ENCODE results near the gene GASK1A. TPM values are rescaled to one million over a fixed set of nuclear protein-coding genes. Genes with fewer than 3 reads are reported as not detected.

The GASK1A gene
- total and polyA plus RNA-seq, 10 of the 15 experiments (the other 5 are each of a cell fraction or from before 2014, with no cell fraction given): 0.18 TPM; not detected in 9

DNA sequence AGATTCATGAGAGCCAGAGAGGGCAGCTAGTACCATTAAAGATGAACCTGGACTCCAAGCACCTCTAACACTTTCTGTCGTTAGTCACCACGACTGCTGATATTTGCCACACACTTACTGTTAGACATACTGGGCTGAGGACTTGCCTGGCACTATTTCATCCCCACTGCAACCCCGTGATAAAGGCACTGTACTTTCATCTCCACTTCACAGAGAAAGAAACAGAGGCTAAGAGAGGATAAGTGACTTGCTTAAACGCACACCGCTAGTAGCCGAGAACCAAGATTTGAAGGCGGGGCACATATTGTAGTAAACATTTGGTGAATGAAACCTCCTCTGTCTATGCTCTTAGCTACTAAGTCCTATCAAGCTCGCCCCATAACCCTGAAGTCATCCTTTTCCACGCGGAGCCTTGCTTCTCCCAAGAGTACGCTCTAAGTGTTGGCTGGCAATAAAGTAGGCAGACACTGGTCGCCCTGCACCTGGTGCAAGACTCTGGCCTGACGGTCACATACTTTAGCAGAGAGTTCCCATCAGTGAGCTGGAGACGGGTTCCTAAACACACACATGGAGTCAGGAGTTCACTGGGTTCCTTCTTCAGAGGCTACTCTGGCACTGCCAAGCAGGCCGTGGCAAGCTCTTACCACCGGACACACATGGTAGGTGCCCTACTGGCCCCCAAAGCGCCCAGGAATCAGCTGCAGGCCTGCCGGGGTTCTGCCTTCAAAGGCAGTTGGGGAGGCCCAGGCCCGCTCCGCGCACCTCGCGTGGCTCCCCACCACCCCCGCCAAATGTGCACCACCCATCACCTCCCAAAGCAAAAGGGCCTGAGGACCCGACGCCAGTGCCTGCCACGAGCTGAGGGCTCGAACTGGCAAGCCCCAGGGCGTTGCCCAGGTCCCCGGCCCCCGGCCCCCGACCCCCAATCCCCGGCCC is 125.8 kb downstream of the GASK1A start:
- H3K9me3 ChIP-seq (replicated peaks; ENCODE audit: control insufficient read depth, insufficient read depth, low read length): no peaks in the 10 kb centered on the region; the same call in 2 of the 3 replicates
- SMC1A ChIA-PET (ENCODE audit: uncharacterized antibody, unreplicated experiment): interaction anchor here (1.4 kb wide), 1 partner anchor 143 kb away, joined by 3 read pairs; no protein-coding TSS in a partner anchor
- intact Hi-C loops (cut with micrococcal nuclease; ENCODE audit: unreplicated experiment): no loop called here
- RAD21 ChIA-PET (ENCODE audit: unreplicated experiment): no interaction called here
- POLR2A ChIA-PET: no interaction called here
- in situ Hi-C loops (cut with MboI): no loop called here
- no peaks in the 10 kb centered on the region for H3K36me3 ChIP-seq (ENCODE audit: control insufficient read depth in 2 of 2, insufficient read depth in 2 of 2, low read length in 1 of 2)
- no peak overlapping the region for H3K4me2 ChIP-seq (ENCODE audit: control insufficient read depth, insufficient read depth)
- H4K20me1 ChIP-seq (ENCODE audit: control insufficient read depth, insufficient read depth): no peaks in the 10 kb centered on the region
- no peak; the same call in 2 of the 3 replicates for ATAC-seq
- no peak overlapping the region for H2AFZ ChIP-seq (ENCODE audit: control insufficient read depth, low read depth, low read length)
- DNase-seq (ENCODE audit: low read depth, low spot score): no peak
- H3K27me3 ChIP-seq (replicated peaks in 1 of 2; ENCODE audit: control insufficient read depth in 2 of 2, insufficient read depth in 2 of 2, low read length in 1 of 2): peaks cover 0 to 2% of the 10 kb centered on the region in 2 experiments; a peak in 2 of 4 replicates
- no peaks in the 10 kb centered on the region; the same call in 1 of the 2 replicates for H3K4me1 ChIP-seq (ENCODE audit: control insufficient read depth, insufficient read depth, low read length)
- FAIRE-seq: no peak
- CTCF ChIA-PET: interaction anchor here (1.2 to 1.3 kb wide), 2 partner anchors 109 to 273 kb away, joined by 3 read pairs; no protein-coding TSS in a partner anchor
- TF ChIP-seq, protein P1, sequence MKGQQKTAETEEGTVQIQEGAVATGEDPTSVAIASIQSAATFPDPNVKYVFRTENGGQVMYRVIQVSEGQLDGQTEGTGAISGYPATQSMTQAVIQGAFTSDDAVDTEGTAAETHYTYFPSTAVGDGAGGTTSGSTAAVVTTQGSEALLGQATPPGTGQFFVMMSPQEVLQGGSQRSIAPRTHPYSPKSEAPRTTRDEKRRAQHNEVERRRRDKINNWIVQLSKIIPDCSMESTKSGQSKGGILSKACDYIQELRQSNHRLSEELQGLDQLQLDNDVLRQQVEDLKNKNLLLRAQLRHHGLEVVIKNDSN (IDR thresholded peaks at IDR 0.05; ENCODE audit: borderline replicate concordance, extremely low read length, insufficient read depth, low read depth, low read length): no peak
- TF ChIP-seq SMC3 (IDR thresholded peaks at IDR 0.05; ENCODE audit: borderline replicate concordance, low read length): no peak
- TF ChIP-seq NR2C2 (IDR thresholded peaks at IDR 0.05; ENCODE audit: borderline replicate concordance, control insufficient read depth, insufficient read length, low read depth): no peak
- no peak for TF ChIP-seq ZNF217 (IDR thresholded peaks at IDR 0.05)
- TF ChIP-seq EZH2 (IDR thresholded peaks at IDR 0.05; ENCODE audit: borderline replicate concordance, control insufficient read depth, low read depth, low read length): no peak
- TF ChIP-seq RELA (IDR thresholded peaks at IDR 0.05; ENCODE audit: borderline replicate concordance, partially characterized antibody): no peak
- no peak for TF ChIP-seq POLR2AphosphoS2 (IDR thresholded peaks at IDR 0.05; ENCODE audit: low read depth, low read length)
- no peak for TF ChIP-seq PAX8 (IDR thresholded peaks at IDR 0.05)
- TF ChIP-seq ZBTB33 (IDR thresholded peaks at IDR 0.05): no peak
- no peak for TF ChIP-seq RB1 (IDR thresholded peaks at IDR 0.05; ENCODE audit: borderline replicate concordance)
- TF ChIP-seq, protein P2, sequence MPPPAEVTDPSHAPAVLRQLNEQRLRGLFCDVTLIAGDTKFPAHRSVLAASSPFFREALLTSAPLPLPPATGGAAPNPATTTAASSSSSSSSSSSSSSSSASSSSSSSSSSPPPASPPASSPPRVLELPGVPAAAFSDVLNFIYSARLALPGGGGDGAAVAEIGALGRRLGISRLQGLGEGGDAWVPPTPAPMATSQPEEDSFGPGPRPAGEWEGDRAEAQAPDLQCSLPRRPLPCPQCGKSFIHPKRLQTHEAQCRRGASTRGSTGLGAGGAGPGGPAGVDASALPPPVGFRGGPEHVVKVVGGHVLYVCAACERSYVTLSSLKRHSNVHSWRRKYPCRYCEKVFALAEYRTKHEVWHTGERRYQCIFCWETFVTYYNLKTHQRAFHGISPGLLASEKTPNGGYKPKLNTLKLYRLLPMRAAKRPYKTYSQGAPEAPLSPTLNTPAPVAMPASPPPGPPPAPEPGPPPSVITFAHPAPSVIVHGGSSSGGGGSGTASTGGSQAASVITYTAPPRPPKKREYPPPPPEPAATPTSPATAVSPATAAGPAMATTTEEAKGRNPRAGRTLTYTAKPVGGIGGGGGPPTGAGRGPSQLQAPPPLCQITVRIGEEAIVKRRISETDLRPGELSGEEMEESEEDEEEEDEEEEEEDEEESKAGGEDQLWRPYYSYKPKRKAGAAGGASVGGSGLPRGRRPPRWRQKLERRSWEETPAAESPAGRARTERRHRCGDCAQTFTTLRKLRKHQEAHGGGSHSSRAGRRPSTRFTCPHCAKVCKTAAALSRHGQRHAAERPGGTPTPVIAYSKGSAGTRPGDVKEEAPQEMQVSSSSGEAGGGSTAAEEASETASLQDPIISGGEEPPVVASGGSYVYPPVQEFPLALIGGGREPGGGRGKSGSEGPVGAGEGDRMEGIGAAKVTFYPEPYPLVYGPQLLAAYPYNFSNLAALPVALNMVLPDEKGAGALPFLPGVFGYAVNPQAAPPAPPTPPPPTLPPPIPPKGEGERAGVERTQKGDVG (CRISPR knock-in tag; IDR thresholded peaks at IDR 0.05): no peak
- no peak for TF ChIP-seq IKZF1 (conservative IDR thresholded peaks at IDR 0.05)
- no peak for TF ChIP-seq IRF4 (IDR thresholded peaks at IDR 0.05; ENCODE audit: low read depth, low read length)
- no peak for TF ChIP-seq NBN (IDR thresholded peaks at IDR 0.05)
- H3K4me3 ChIP-seq: no peak overlapping the region
- H3K79me2 ChIP-seq (ENCODE audit: control insufficient read depth, insufficient read depth, low read length): no peaks in the 10 kb centered on the region
- no peak overlapping the region for H3K27ac ChIP-seq (ENCODE audit: control insufficient read depth, insufficient read depth)
- H3K9ac ChIP-seq (ENCODE audit: control insufficient read depth, insufficient read depth, low read length): no peak overlapping the region
- no TSS peak for BruUV-seq (replicated peaks)
- 80% methylated on average over 24 of the region's 33 CpGs for WGBS (ENCODE audit: insufficient coverage, insufficient replicate concordance, low lambda C conversion rate, missing lambda C conversion rate)

Measured in GM12878 (cell line).